CD4-positive, CD25-positive, alpha-beta regulatory T cell (primary cell): Measurements from ENCODE around the gene FAM184B. TPM values are rescaled to one million over a fixed set of nuclear protein-coding genes. Genes with fewer than 3 reads are reported as not detected.
A peak's percentile ranks its signal among the peaks of the same experiment; 100 is the strongest.

Experiments used
- ATAC-seq, 2 donors: fragments of 150-1000 bp; cut with Tn5 transposase; one replicate each; pipeline ENCODE4 v1.10.0; 2021; ENCODE audit warnings: low read depth in 2 of 2, moderate number of reproducible peaks in 2 of 2, moderate library complexity in 1 of 2
- DNase-seq, 3 donors: peaks; one replicate each; pipeline versions ENCODE4 v3.0.0 to v3.0.0-alpha.2; 2012 to 2022; ENCODE audit warnings: mixed read lengths in 1 of 3
- H3K27ac ChIP-seq: one replicate; pipeline ENCODE4 v1.7.0; 2013; ENCODE audit warnings: mild to moderate bottlenecking, low read length; ENCODE audit not compliant: insufficient read depth, poor library complexity, severe bottlenecking
- H3K27me3 ChIP-seq: one replicate; pipeline ENCODE4 v1.7.0; 2013; ENCODE audit warnings: low read length; ENCODE audit not compliant: control insufficient read depth, insufficient read depth
- H3K36me3 ChIP-seq: one replicate; pipeline ENCODE4 v1.7.0; 2013; ENCODE audit warnings: mild to moderate bottlenecking, low read length, moderate library complexity; ENCODE audit not compliant: control insufficient read depth, insufficient read depth
- H3K4me1 ChIP-seq: 2 replicates; pipeline ENCODE4 v1.7.0; 2013; ENCODE audit warnings: mild to moderate bottlenecking, low read length; ENCODE audit not compliant: insufficient read depth, control insufficient read depth, poor library complexity, severe bottlenecking
- H3K4me3 ChIP-seq: one replicate; pipeline ENCODE4 v1.7.0; 2013; ENCODE audit warnings: low read depth, mild to moderate bottlenecking, low read length, moderate library complexity
- H3K9me3 ChIP-seq, 2 experiments: 1 replicate in 1 of 2; 2 replicates in 1 of 2; pipeline ENCODE4 v1.7.0; 2013; ENCODE audit warnings: low read length in 2 of 2, mild to moderate bottlenecking in 1 of 2, moderate library complexity in 1 of 2; ENCODE audit not compliant: control insufficient read depth in 2 of 2
- H3K27ac Mint-ChIP-seq, 3 donors: one replicate each; pipeline ENCODE4 v1.8.0; 2020 to 2022; ENCODE audit warnings: mild to moderate bottlenecking in 3 of 3, mixed read lengths in 3 of 3, moderate library complexity in 2 of 3
- H3K27me3 Mint-ChIP-seq: one replicate; pipeline ENCODE4 v1.8.0; 2022; ENCODE audit warnings: mild to moderate bottlenecking, mixed read lengths
- H3K36me3 Mint-ChIP-seq: one replicate; pipeline ENCODE4 v1.8.0; 2020; ENCODE audit warnings: mixed read lengths
- H3K4me1 Mint-ChIP-seq, 4 donors: one replicate each; pipeline ENCODE4 v1.8.0; 2020 to 2022; ENCODE audit warnings: mixed read lengths in 4 of 4, mild to moderate bottlenecking in 1 of 4
- H3K4me3 Mint-ChIP-seq, 4 donors: one replicate each; pipeline ENCODE4 v1.8.0; 2020 to 2022; ENCODE audit warnings: mild to moderate bottlenecking in 4 of 4, mixed read lengths in 4 of 4, moderate library complexity in 3 of 4
- H3K9me3 Mint-ChIP-seq, 7 donors: one replicate each; pipeline ENCODE4 v1.8.0; 2020 to 2022; ENCODE audit warnings: mixed read lengths in 7 of 7, mild to moderate bottlenecking in 3 of 7, moderate library complexity in 2 of 7
- polyA plus RNA-seq, 4 donors: library from polyadenylated mRNA; unstranded; fragments of 300-500 nt; fragmentation: Illumina TruSeq; gene quantifications; one replicate each; pipeline ENCODE4 v1.2.3, GENCODE V29; 2021
- total RNA-seq: library from RNA; stranded (reverse); gene quantifications from one replicate; pipeline ENCODE4 v1.2.3, GENCODE V29; 2022

Gene FAM184B
- total and polyA plus RNA-seq, 5 donors from 2014 or later: 0.03 TPM; not detected in 4

- peaks cover 34 to 62% (median 37%) of the 10 kb centered on the region in 4 donors for H3K4me1 Mint-ChIP-seq
- H3K9me3 Mint-ChIP-seq: no peaks in the 10 kb centered on the region
Measured at GRCh38 chr4:17811078-17811603, 29.7 kb upstream of the FAM184B start.

DNA sequence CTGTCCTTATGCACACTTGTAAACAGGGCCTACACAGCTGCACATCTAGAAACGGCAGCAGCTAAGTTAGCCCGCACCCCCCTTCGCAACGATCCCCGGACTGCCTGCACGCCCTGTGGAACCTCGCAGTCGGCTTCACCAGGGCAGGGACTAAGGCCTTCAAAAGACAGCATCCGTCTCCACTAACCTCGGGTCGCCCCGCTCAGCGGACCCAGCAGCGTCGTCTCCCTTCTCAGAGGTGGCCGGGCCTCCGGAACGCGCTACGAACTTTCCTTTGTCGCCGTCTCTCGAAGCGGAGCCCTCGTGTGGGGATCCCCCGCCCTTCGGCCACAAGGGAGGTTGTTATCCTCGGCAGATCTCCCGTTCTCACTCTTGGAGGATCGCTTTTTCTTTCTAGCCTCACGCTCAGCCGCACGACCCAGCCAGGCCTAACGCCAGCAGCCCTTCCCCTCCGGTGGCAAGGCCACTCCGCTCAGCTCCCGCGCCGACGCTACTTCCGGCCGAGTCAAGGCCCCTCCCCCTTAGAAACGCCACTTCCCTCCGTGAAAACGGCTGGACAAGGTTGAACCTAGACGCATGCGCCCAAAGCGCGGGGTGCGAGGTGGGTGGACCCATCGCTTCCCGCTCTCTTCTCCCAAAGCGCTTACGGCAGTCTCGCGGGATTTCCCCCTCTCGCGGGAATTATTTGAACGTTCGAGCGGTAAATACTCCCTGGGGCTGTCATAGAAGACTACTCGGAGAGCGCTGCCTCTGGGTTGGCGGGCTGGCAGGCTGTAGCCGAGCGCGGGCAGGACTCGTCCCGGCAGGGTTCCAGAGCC lies 29.0 kb upstream of the FAM184B start, which contains the start of the genes DCAF16 and NCAPG:
Gene DCAF16, minus strand, starts transcription at position 498 of the 818 bp plus-strand sequence. CDS start 6,616 bp downstream, outside the sequence.
Gene NCAPG, plus strand, starts transcription at position 720 of the 818 bp plus-strand sequence. CDS start 99 bp downstream, outside the sequence.
- Histone ChIP-seq H3K27ac (peak within 1 kb of the TSS; percentile 96), H3K4me3 (peak within 1 kb of the TSS; percentile 93), H3K36me3 (no peaks in the 10 kb centered on the region), H3K4me1 (peaks cover 65% of the 10 kb centered on the region), H3K27me3 (no peaks in the 10 kb centered on the region), H3K9me3 (no peaks in the 10 kb centered on the region)
- Mint-ChIP-seq H3K4me3 (peak within 1 kb of the TSS; percentile 94 to 99 (median 97)), H3K27ac (peak within 1 kb of the TSS; percentile 98 to 100 (median 98)), H3K36me3 (peaks cover 5% of the 10 kb centered on the region), H3K4me1 (peaks cover 37 to 69% (median 40%) of the 10 kb centered on the region in 4 donors), H3K9me3 (no peaks in the 10 kb centered on the region), H3K27me3 (no peaks in the 10 kb centered on the region)
- DNase-seq (peak; percentile 99), ATAC-seq (peak; percentile 91 to 92)

More at GRCh38 chr4:17811078-17811603, 29.7 kb upstream of the FAM184B start:
- Histone ChIP-seq H3K4me3 (peak overlapping the region; percentile 93), H3K9me3 (no peaks in the 10 kb centered on the region), H3K36me3 (no peaks in the 10 kb centered on the region), H3K27ac (peak overlapping the region; percentile 96), H3K27me3 (no peaks in the 10 kb centered on the region), H3K4me1 (peaks cover 60% of the 10 kb centered on the region)
- Mint-ChIP-seq H3K4me3 (peak overlapping the region; percentile 94 to 99 (median 97)), H3K36me3 (peaks cover 5% of the 10 kb centered on the region), H3K27ac (peak overlapping the region; percentile 98 to 100 (median 98)), H3K27me3 (no peaks in the 10 kb centered on the region)
- no peak for DNase-seq
- peak; percentile 7 for ATAC-seq

- Histone ChIP-seq H3K9me3 (no peaks in the 10 kb centered on the region), H3K4me3 (peak overlapping the region; percentile 93), H3K27ac (peak overlapping the region; percentile 96), H3K36me3 (peaks cover 3% of the 10 kb centered on the region), H3K27me3 (no peaks in the 10 kb centered on the region), H3K4me1 (peaks cover 67% of the 10 kb centered on the region)
- Mint-ChIP-seq H3K9me3 (no peaks in the 10 kb centered on the region), H3K4me1 (peaks cover 37 to 75% (median 41%) of the 10 kb centered on the region in 4 donors), H3K27me3 (no peaks in the 10 kb centered on the region), H3K36me3 (peaks cover 6% of the 10 kb centered on the region), H3K27ac (peak overlapping the region; percentile 98 to 100 (median 98)), H3K4me3 (peak overlapping the region; percentile 93 to 99 (median 97))
- DNase-seq (peak in 2 of 3 donors; percentile 11 to 20), ATAC-seq (no peak)
Measured at GRCh38 chr4:17809667-17810066, 28.2 kb upstream of the FAM184B start.

DNA sequence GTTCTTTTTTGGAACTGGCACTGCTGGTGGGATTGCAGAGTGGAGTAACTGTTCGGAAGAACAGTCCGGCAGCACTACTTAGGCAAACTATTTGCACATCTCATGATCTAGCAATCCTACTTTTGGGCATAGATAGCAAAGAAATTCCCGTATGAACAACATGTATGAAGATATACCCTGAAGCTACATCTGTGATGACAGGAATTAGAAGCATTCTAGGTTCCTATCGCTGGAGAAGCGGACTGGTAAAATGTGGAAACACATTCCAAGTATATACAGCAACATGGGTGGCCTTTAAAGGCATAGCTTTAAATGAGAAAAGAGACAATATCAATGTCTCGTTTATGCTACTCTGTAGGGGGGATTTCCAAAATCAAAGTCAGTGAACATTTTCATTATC lies 26.0 kb upstream of the FAM184B start:
- no peaks in the 10 kb centered on the region for H3K27me3 Mint-ChIP-seq
- Histone ChIP-seq H3K36me3 (peaks cover 25% of the 10 kb centered on the region), H3K4me3 (peak overlapping the region; percentile 93), H3K4me1 (peaks cover 56% of the 10 kb centered on the region), H3K27me3 (no peaks in the 10 kb centered on the region), H3K9me3 (no peaks in the 10 kb centered on the region), H3K27ac (peak overlapping the region; percentile 29)
- peak overlapping the region; percentile 61 to 87 (median 81) for H3K27ac Mint-ChIP-seq
- H3K9me3 Mint-ChIP-seq: no peaks in the 10 kb centered on the region
- H3K36me3 Mint-ChIP-seq: peaks cover 22% of the 10 kb centered on the region
- peak overlapping the region; percentile 93 to 99 (median 97) for H3K4me3 Mint-ChIP-seq
- H3K4me1 Mint-ChIP-seq: peaks cover 44 to 76% (median 48%) of the 10 kb centered on the region in 4 donors
- ATAC-seq (no peak), DNase-seq (no peak)

- peak overlapping the region in 1 of 3 donors; percentile 79 for H3K27ac Mint-ChIP-seq
- peak overlapping the region in 2 of 4 donors; percentile 32 to 58 for H3K4me3 Mint-ChIP-seq
- no peaks in the 10 kb centered on the region for H3K27me3 ChIP-seq
- no peaks in the 10 kb centered on the region for H3K27me3 Mint-ChIP-seq
- peaks cover 38 to 73% (median 46%) of the 10 kb centered on the region in 4 donors for H3K4me1 Mint-ChIP-seq
- ATAC-seq (no peak), DNase-seq (no peak)
- no peaks in the 10 kb centered on the region for H3K9me3 ChIP-seq
- peak overlapping the region; percentile 93 for H3K4me3 ChIP-seq
- H3K36me3 Mint-ChIP-seq: peaks cover 28% of the 10 kb centered on the region
- H3K36me3 ChIP-seq: peaks cover 30% of the 10 kb centered on the region
- no peak overlapping the region for H3K27ac ChIP-seq
- peaks cover 45% of the 10 kb centered on the region for H3K4me1 ChIP-seq
- no peaks in the 10 kb centered on the region for H3K9me3 Mint-ChIP-seq
Measured at GRCh38 chr4:17805580-17806155, 24.2 kb upstream of the FAM184B start.

- Histone ChIP-seq H3K27me3 (no peaks in the 10 kb centered on the region), H3K4me1 (no peaks in the 10 kb centered on the region), H3K9me3 (no peaks in the 10 kb centered on the region), H3K27ac (no peak overlapping the region), H3K36me3 (peaks cover 30% of the 10 kb centered on the region), H3K4me3 (no peak overlapping the region)
- DNase-seq (no peak), ATAC-seq (no peak)
- H3K9me3 Mint-ChIP-seq: peaks cover 0 to 3% (median 0%) of the 10 kb centered on the region in 7 donors
- H3K4me3 Mint-ChIP-seq: no peak overlapping the region
- peak overlapping the region in 1 of 3 donors; percentile 66 for H3K27ac Mint-ChIP-seq
- H3K27me3 Mint-ChIP-seq: no peaks in the 10 kb centered on the region
- H3K4me1 Mint-ChIP-seq: peaks cover 19 to 32% (median 21%) of the 10 kb centered on the region in 4 donors
- peaks cover 28% of the 10 kb centered on the region for H3K36me3 Mint-ChIP-seq
Measured at GRCh38 chr4:17797808-17798207, 16.4 kb upstream of the FAM184B start.

- Mint-ChIP-seq H3K27ac (no peak overlapping the region), H3K4me1 (peaks cover 7 to 19% (median 12%) of the 10 kb centered on the region in 4 donors), H3K36me3 (peaks cover 29% of the 10 kb centered on the region)
Measured at GRCh38 chr4:17794730-17795129, 13.3 kb upstream of the FAM184B start.

More at GRCh38 chr4:17794730-17795129, 13.3 kb upstream of the FAM184B start:
- no peak for ATAC-seq
- Histone ChIP-seq H3K4me1 (no peaks in the 10 kb centered on the region), H3K36me3 (peaks cover 17% of the 10 kb centered on the region), H3K4me3 (no peak overlapping the region), H3K9me3 (no peaks in the 10 kb centered on the region), H3K27me3 (no peaks in the 10 kb centered on the region), H3K27ac (no peak overlapping the region)
- no peak for DNase-seq
- H3K4me3 Mint-ChIP-seq: no peak overlapping the region
- no peaks in the 10 kb centered on the region for H3K27me3 Mint-ChIP-seq
- H3K9me3 Mint-ChIP-seq: peaks cover 0 to 4% (median 0%) of the 10 kb centered on the region in 7 donors
